CD4-positive, alpha-beta T cell treated with Interleukin-1 beta for 1 hour (primary cell): ENCODE data around the gene POLR3G.
A peak's percentile ranks its signal among the peaks of the same experiment; 100 is the strongest.

ENCODE experiments used
- DNase-seq, 2 donors: peaks; one replicate each; pipeline ENCODE4 v3.0.0-alpha.2; 2020 to 2022

Gene POLR3G

GRCh38 chr5:90474235-90475107 lies at the start of gene POLR3G, which contains the start of gene MBLAC2:
POLR3G (plus strand) TSS chr5:90474864; CDS start chr5:90485568, 10,704 bp downstream.
MBLAC2 (minus strand) TSS chr5:90474771; CDS start chr5:90474292, 479 bp downstream.
- DNase-seq: peak; percentile 92 to 94

GRCh38 chr5:90434116-90434714 lies 40.4 kb upstream of the POLR3G start:
- DNase-seq: peak; percentile 25 to 44

- DNase-seq: no peak
These were observed 37.0 kb upstream of the POLR3G start for GRCh38 chr5:90437663-90438062.

- no peak for DNase-seq
These were observed 36.6 kb upstream of the POLR3G start for GRCh38 chr5:90438100-90438499.

GRCh38 chr5:90440644-90441043 lies 34.0 kb upstream of the POLR3G start:
- DNase-seq: no peak

GRCh38 chr5:90446961-90447360 lies 27.7 kb upstream of the POLR3G start:
- DNase-seq: no peak

GRCh38 chr5:90461288-90461687 lies 13.4 kb upstream of the POLR3G start:
- no peak for DNase-seq

- no peak for DNase-seq
These were observed 1.8 kb upstream of the POLR3G start for GRCh38 chr5:90472783-90473395.

GRCh38 chr5:90473396-90474234 lies 1.0 kb upstream of the POLR3G start:
- peak; percentile 2 to 11 for DNase-seq

GRCh38 chr5:90475436-90475980 lies 844 bp downstream of the POLR3G start:
- no peak for DNase-seq

GRCh38 chr5:90476391-90476790 lies 1.7 kb downstream of the POLR3G start:
- DNase-seq: no peak

- no peak for DNase-seq
These were observed 2.4 kb downstream of the POLR3G start for GRCh38 chr5:90477073-90477472.

GRCh38 chr5:90477621-90478215 lies 3.1 kb downstream of the POLR3G start:
- no peak for DNase-seq

- DNase-seq: no peak
These were observed 5.1 kb downstream of the POLR3G start for GRCh38 chr5:90479611-90480385.

GRCh38 chr5:90480699-90481098 lies 6.0 kb downstream of the POLR3G start:
- no peak for DNase-seq

GRCh38 chr5:90483206-90483605 lies 8.5 kb downstream of the POLR3G start:
- no peak for DNase-seq

GRCh38 chr5:90484540-90484939 lies 9.9 kb downstream of the POLR3G start:
- no peak for DNase-seq

- DNase-seq: no peak
These were observed 14.1 kb downstream of the POLR3G start for GRCh38 chr5:90488791-90489190.

- no peak for DNase-seq
These were observed 19.4 kb downstream of the POLR3G start for GRCh38 chr5:90494043-90494442.

GRCh38 chr5:90495146-90495545 lies 20.5 kb downstream of the POLR3G start:
- no peak for DNase-seq

GRCh38 chr5:90503596-90503995 lies 28.9 kb downstream of the POLR3G start:
- DNase-seq: no peak
